IMR-90 (cell line): ENCODE results near the gene CENPA. TPM values are rescaled to one million over a fixed set of nuclear protein-coding genes. Genes with fewer than 3 reads are reported as not detected.

Experiments
- ATAC-seq: fragments of 200-7000 bp; cut with Tn5 transposase; 2 replicates; pipeline ENCODE4 v1.9.1; 2020; ENCODE audit warnings: low read depth, mild to moderate bottlenecking, moderate library complexity
- BruUV-seq: library from RNA; stranded (reverse); fragments of 400-500 nt; replicated peaks from 2 replicates; lab custom pipeline; 2021; lab: Mats Ljungman, UMichigan
- CTCF ChIA-PET: fragments of 300-600 bp; formaldehyde crosslinking; extraction: SDS; loops from one replicate; lab custom pipeline; 2021; ENCODE audit warnings: antibody characterized with exemption; lab: Yijun Ruan, JAX
- POLR2A ChIA-PET: fragments of 300-600 bp; sonication (Branson Sonifier 250); formaldehyde crosslinking; loops from one replicate; lab custom pipeline; 2022; ENCODE audit warnings: antibody characterized with exemption; ENCODE audit not compliant: unreplicated experiment; lab: Charles Lee
- DNase-seq: peaks from one replicate; pipeline ENCODE4 v3.0.0; 2013
- H2AFZ ChIP-seq: replicated peaks from 2 replicates; pipeline ENCODE3; 2013; ENCODE audit warnings: low read length, mild to moderate bottlenecking; ENCODE audit not compliant: poor library complexity
- H2AK5ac ChIP-seq: 2 replicates; pipeline ENCODE4 v1.6.1; 2013; ENCODE audit warnings: low read depth, low read length, inconsistent platforms
- H2AK9ac ChIP-seq: replicated peaks from 2 replicates; pipeline ENCODE3; 2013; ENCODE audit warnings: mild to moderate bottlenecking, low read depth, low read length, moderate library complexity; ENCODE audit not compliant: poor library complexity
- H2BK120ac ChIP-seq: 2 replicates; pipeline ENCODE4 v1.6.1; 2013; ENCODE audit warnings: low read depth, low read length, inconsistent platforms
- H2BK15ac ChIP-seq: 3 replicates; pipeline ENCODE4 v1.6.1; 2013; ENCODE audit warnings: low read depth, low read length, inconsistent platforms
- H2BK20ac ChIP-seq: 2 replicates; pipeline ENCODE4 v1.6.1; 2013; ENCODE audit warnings: low read depth, mild to moderate bottlenecking, inconsistent platforms, low read length, moderate library complexity
- H2BK5ac ChIP-seq: 2 replicates; pipeline ENCODE4 v1.6.1; 2013; ENCODE audit warnings: mild to moderate bottlenecking, low read depth, low read length, inconsistent platforms; ENCODE audit not compliant: poor library complexity, severe bottlenecking
- H3K14ac ChIP-seq: replicated peaks from 2 replicates; pipeline ENCODE4 v1.6.1; 2013; ENCODE audit warnings: low read depth, low read length, inconsistent platforms
- H3K18ac ChIP-seq: 2 replicates; pipeline ENCODE4 v1.6.1; 2013; ENCODE audit warnings: low read depth, low read length, control low read depth
- H3K23ac ChIP-seq: 2 replicates; pipeline ENCODE4 v1.6.1; 2013; ENCODE audit warnings: low read depth, low read length, inconsistent platforms
- H3K27ac ChIP-seq: 2 replicates; pipeline ENCODE4 v1.5.1; 2013; ENCODE audit warnings: mild to moderate bottlenecking, control low read depth, low read length; ENCODE audit not compliant: insufficient read depth
- H3K27me3 ChIP-seq: 2 replicates; pipeline ENCODE4 v1.6.1; 2013; ENCODE audit warnings: low read length; ENCODE audit not compliant: control insufficient read depth, insufficient read depth
- H3K36me3 ChIP-seq: 2 replicates; pipeline ENCODE4 v1.6.1; 2013; ENCODE audit warnings: low read length, mixed read lengths; ENCODE audit not compliant: control insufficient read depth, insufficient read depth
- H3K4ac ChIP-seq: 2 replicates; pipeline ENCODE4 v1.6.1; 2013; ENCODE audit warnings: low read depth, low read length, inconsistent platforms
- H3K4me1 ChIP-seq: 2 replicates; pipeline ENCODE4 v1.6.1; 2013; ENCODE audit warnings: low read length, mixed read lengths; ENCODE audit not compliant: control insufficient read depth, insufficient read depth
- H3K4me2 ChIP-seq: 2 replicates; pipeline ENCODE4 v1.6.1; 2013; ENCODE audit warnings: low read depth, mild to moderate bottlenecking, control low read depth, low read length, moderate library complexity
- H3K4me3 ChIP-seq: 2 replicates; pipeline ENCODE4 v1.5.1; 2013; ENCODE audit warnings: low read depth, mild to moderate bottlenecking, control low read depth, low read length, moderate library complexity; ENCODE audit not compliant: insufficient read depth
- H3K56ac ChIP-seq: 2 replicates; pipeline ENCODE4 v1.6.1; 2013; ENCODE audit warnings: low read length, inconsistent platforms; ENCODE audit not compliant: insufficient read depth; ENCODE audit errors: extremely low read depth
- H3K79me1 ChIP-seq, 2 experiments: 2 replicates each; pipeline ENCODE4 v1.6.1; 2013; ENCODE audit warnings: low read length in 2 of 2, inconsistent platforms in 1 of 2, low read depth in 1 of 2
- H3K9ac ChIP-seq: 2 replicates; pipeline ENCODE4 v1.6.1; 2013; ENCODE audit warnings: low read depth, low read length, control low read depth
- H3K9me1 ChIP-seq: 2 replicates; pipeline ENCODE4 v1.6.1; 2013; ENCODE audit warnings: low read length, inconsistent platforms; ENCODE audit not compliant: insufficient read depth
- H3K9me3 ChIP-seq: 2 replicates; pipeline ENCODE4 v1.6.1; 2013; ENCODE audit warnings: low read length; ENCODE audit not compliant: control insufficient read depth, insufficient read depth
- H4K20me1 ChIP-seq: 2 replicates; pipeline ENCODE4 v1.6.1; 2013; ENCODE audit warnings: low read length, inconsistent platforms; ENCODE audit not compliant: insufficient read depth
- H4K5ac ChIP-seq: 2 replicates; pipeline ENCODE4 v1.6.1; 2013; ENCODE audit warnings: mild to moderate bottlenecking, low read depth, low read length, control low read depth
- H4K8ac ChIP-seq, 2 experiments: 2 replicates each; pipeline ENCODE4 v1.6.1; 2013; ENCODE audit warnings: low read depth in 2 of 2, low read length in 2 of 2, control low read depth in 1 of 2, inconsistent platforms in 1 of 2
- H4K91ac ChIP-seq: 2 replicates; pipeline ENCODE4 v1.6.1; 2013; ENCODE audit warnings: low read depth, low read length, inconsistent platforms; ENCODE audit not compliant: insufficient read depth
- BHLHE40 ChIP-seq: fragments of 150-350 bp; IDR thresholded peaks from 2 replicates; pipeline ENCODE4 v1.6.1; 2016; ENCODE audit warnings: mild to moderate bottlenecking, low read depth, low read length
- CEBPB ChIP-seq: IDR thresholded peaks from 2 replicates; pipeline ENCODE4 v1.6.1; 2012; ENCODE audit warnings: low read depth, low read length, improper control_type of control experiment
- MAZ ChIP-seq: IDR thresholded peaks from 2 replicates; pipeline ENCODE4 v1.6.1; 2012; ENCODE audit warnings: low read depth, mild to moderate bottlenecking, low read length, improper control_type of control experiment, moderate library complexity, borderline replicate concordance
- MXI1 ChIP-seq: IDR thresholded peaks from 2 replicates; pipeline ENCODE4 v1.6.1; 2012; ENCODE audit warnings: low read depth, mild to moderate bottlenecking, low read length, moderate library complexity, borderline replicate concordance
- POLR2A ChIP-seq: IDR thresholded peaks from 2 replicates; pipeline ENCODE4 v1.6.1; 2012; ENCODE audit warnings: mild to moderate bottlenecking, low read depth, low read length
- RCOR1 ChIP-seq: IDR thresholded peaks from 2 replicates; pipeline ENCODE4 v1.6.1; 2012; ENCODE audit warnings: mild to moderate bottlenecking, low read length, improper control_type of control experiment; ENCODE audit not compliant: insufficient replicate concordance
- RFX5 ChIP-seq: IDR thresholded peaks from 2 replicates; pipeline ENCODE4 v1.8.0; 2012; ENCODE audit warnings: low read depth, mild to moderate bottlenecking, low read length, moderate library complexity
- WGBS, 2 experiments: methylation state at CpG; one replicate each; pipeline versions ENCODE4 v1.1.5 to v1.1.7; 2013; ENCODE audit warnings: missing lambda C conversion rate in 2 of 2; ENCODE audit not compliant: insufficient read length in 1 of 2; ENCODE audit errors: extremely low coverage in 2 of 2; 5-methylcytosine and 5-hydroxymethylcytosine counted together
- dilution Hi-C: fragments of 300-500 bp; cut with HindIII; formaldehyde crosslinking; loops from one replicate; pipeline ENCODE4 v1.14.3; 2018; ENCODE audit warnings: low sequenced_read_pairs; ENCODE audit not compliant: unreplicated experiment
- in situ Hi-C: fragments of 300-500 bp; cut with MboI; formaldehyde crosslinking; loops from 3 replicates; pipeline ENCODE4 v1.14.3; 2019; ENCODE audit warnings: low sequenced_read_pairs, inconsistent platforms, mixed read lengths
- intact Hi-C: fragments of 100-400 bp; cut with micrococcal nuclease; formaldehyde crosslinking; loops from 2 replicates; pipeline ENCODE4 v1.10.0; 2022
- polyA plus RNA-seq, 3 experiments: library from polyadenylated mRNA; depleted of rRNA; stranded (reverse); fragments of >200 nt; gene quantifications; 2 replicates each; pipeline ENCODE4 v1.2.3, GENCODE V29; 2012; ENCODE audit warnings: low replicate concordance in 1 of 3
- total RNA-seq: library from RNA; depleted of rRNA; stranded (reverse); fragments of >200 nt; gene quantifications from 2 replicates; pipeline ENCODE4 v1.2.3, GENCODE V29; 2012
- TF ChIP-seq, protein P1 (sequence below): fragments of 150-350 bp; IDR thresholded peaks from 2 replicates; pipeline ENCODE4 v1.6.1; 2016; ENCODE audit warnings: low read depth, mild to moderate bottlenecking, low read length, moderate library complexity, borderline replicate concordance

The CENPA gene
- total and polyA plus RNA-seq, 2 of the 4 experiments (the other 2 are of a cell fraction): 7.7 to 14.9 TPM

GRCh38 chr2:26785431-26786206 is at the start of gene CENPA (continued):
- TF ChIP-seq CEBPB (no peak), MXI1 (peak; percentile 98), MAZ (no peak; the same call in 1 of the 2 replicates), BHLHE40 (no peak), POLR2A (peak; percentile 41; the same call in 1 of the 2 replicates)

DNA sequence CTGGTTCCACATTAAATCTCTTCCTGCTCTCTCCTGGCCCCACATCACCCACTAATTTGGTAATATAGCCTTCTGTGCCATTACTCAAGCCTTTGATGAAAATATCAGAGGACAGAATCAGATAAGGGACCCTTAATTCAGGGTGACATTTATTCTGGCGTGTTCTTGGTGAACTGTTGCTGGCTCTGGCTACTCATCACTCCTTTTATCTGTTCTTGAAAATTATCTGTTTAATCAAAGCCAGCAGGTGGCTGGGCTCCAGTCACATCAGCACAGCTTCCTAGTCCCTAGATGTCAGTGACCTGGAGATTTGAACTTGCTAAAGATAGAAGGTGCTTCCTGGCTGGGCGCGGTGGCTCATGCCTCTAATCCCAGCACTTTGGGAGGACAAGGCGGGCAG is 48.6 kb upstream of the CENPA start:
- Histone ChIP-seq H3K9ac (no peak overlapping the region), H3K79me1 (no peaks in the 10 kb centered on the region), H2BK20ac (no peak overlapping the region), H3K23ac (no peak overlapping the region), H3K4me3 (no peak overlapping the region), H2BK5ac (no peak overlapping the region), H2AK5ac (no peak overlapping the region), H2BK15ac (no peak overlapping the region), H3K56ac (no peak overlapping the region), H3K14ac (no peak overlapping the region), H3K27me3 (peaks cover 16% of the 10 kb centered on the region; the same call in 1 of the 2 replicates), H3K9me1 (no peaks in the 10 kb centered on the region), H2AK9ac (no peak overlapping the region), H4K20me1 (no peaks in the 10 kb centered on the region), H3K4ac (no peak overlapping the region), H3K27ac (no peak overlapping the region), H4K91ac (no peak overlapping the region), H3K4me1 (no peaks in the 10 kb centered on the region), H2AFZ (no peak overlapping the region), H3K9me3 (no peaks in the 10 kb centered on the region), H3K36me3 (no peaks in the 10 kb centered on the region), H4K5ac (no peak overlapping the region), H3K18ac (no peak overlapping the region), H2BK120ac (no peak overlapping the region), H4K8ac (no peak overlapping the region), H3K4me2 (no peak overlapping the region)
- no TSS peak for BruUV-seq
- dilution Hi-C loops (no loop called here), intact Hi-C loops (no loop called here), in situ Hi-C loops (no loop called here)
- ChIA-PET CTCF (no interaction called here), POLR2A (no interaction called here)
- DNase-seq (no peak), ATAC-seq (no peak)
- no peak for TF ChIP-seq RCOR1
- TF ChIP-seq, protein P1, sequence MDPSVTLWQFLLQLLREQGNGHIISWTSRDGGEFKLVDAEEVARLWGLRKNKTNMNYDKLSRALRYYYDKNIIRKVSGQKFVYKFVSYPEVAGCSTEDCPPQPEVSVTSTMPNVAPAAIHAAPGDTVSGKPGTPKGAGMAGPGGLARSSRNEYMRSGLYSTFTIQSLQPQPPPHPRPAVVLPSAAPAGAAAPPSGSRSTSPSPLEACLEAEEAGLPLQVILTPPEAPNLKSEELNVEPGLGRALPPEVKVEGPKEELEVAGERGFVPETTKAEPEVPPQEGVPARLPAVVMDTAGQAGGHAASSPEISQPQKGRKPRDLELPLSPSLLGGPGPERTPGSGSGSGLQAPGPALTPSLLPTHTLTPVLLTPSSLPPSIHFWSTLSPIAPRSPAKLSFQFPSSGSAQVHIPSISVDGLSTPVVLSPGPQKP: no peak
- TF ChIP-seq CEBPB: no peak
- TF ChIP-seq RFX5: no peak
- no CpG with 5 or more reads among the region's 4 CpGs for WGBS, 2 experiments
